Liver (tissue), 3 donors: Measurements from ENCODE around the gene SUSD5.

ENCODE experiments used
- ATF3 ChIP-seq: IDR thresholded peaks from 2 replicates; pipeline ENCODE4 v1.6.1; 2016; ENCODE audit warnings: antibody characterized with exemption
- CTCF ChIP-seq: fragments of 150-350 bp; IDR thresholded peaks from 2 replicates; pipeline ENCODE4 v1.5.1; 2017; ENCODE audit warnings: improper control_type of control experiment, low read depth, low read length; ENCODE audit not compliant: missing input control
- JUND ChIP-seq, 2 donors: IDR thresholded peaks; 2 replicates each; pipeline ENCODE4 v1.6.1; 2016; ENCODE audit warnings: antibody characterized with exemption in 2 of 2
- MAX ChIP-seq: IDR thresholded peaks from 2 replicates; pipeline ENCODE4 v1.6.1; 2016; ENCODE audit warnings: antibody characterized with exemption
- RAD21 ChIP-seq, 2 donors: IDR thresholded peaks; 2 replicates each; pipeline ENCODE4 v1.6.1; 2016; ENCODE audit warnings: antibody characterized with exemption in 2 of 2, mild to moderate bottlenecking in 2 of 2
- REST ChIP-seq: IDR thresholded peaks from 2 replicates; pipeline ENCODE4 v1.6.1; 2016; ENCODE audit warnings: antibody characterized with exemption, mild to moderate bottlenecking
- RXRA ChIP-seq, 2 donors: IDR thresholded peaks; 2 replicates each; pipeline ENCODE4 v1.6.1; 2017 to 2018; ENCODE audit warnings: antibody characterized with exemption in 2 of 2, mild to moderate bottlenecking in 1 of 2
- YY1 ChIP-seq: IDR thresholded peaks from 2 replicates; pipeline ENCODE4 v1.6.1; 2016; ENCODE audit warnings: antibody characterized with exemption, mild to moderate bottlenecking
- ZBTB33 ChIP-seq: IDR thresholded peaks from 2 replicates; pipeline ENCODE4 v1.6.1; 2016; ENCODE audit warnings: antibody characterized with exemption
- donor health status: healthy.
- donor health status: healthy.

GRCh38 chr3:33173672-33174071 is 44.9 kb downstream of the SUSD5 start:
- no peak for TF ChIP-seq ZBTB33
- TF ChIP-seq JUND (IDR thresholded peaks at IDR 0.05) = no peak
- no peak for TF ChIP-seq CTCF
- no peak for TF ChIP-seq ATF3
- TF ChIP-seq RXRA (IDR thresholded peaks at IDR 0.05) = no peak
- no peak for TF ChIP-seq YY1
- no peak for TF ChIP-seq MAX
- no peak for TF ChIP-seq REST
- no peak for TF ChIP-seq RAD21 (IDR thresholded peaks at IDR 0.05)
